ENCODE measurements around the gene TLR10.
"Not testable (repeated sequence)": the region's sequence is repeated elsewhere in the genome, so short reads cannot be mapped to it uniquely, and the experiment has no call there.

Gene TLR10

DNA sequence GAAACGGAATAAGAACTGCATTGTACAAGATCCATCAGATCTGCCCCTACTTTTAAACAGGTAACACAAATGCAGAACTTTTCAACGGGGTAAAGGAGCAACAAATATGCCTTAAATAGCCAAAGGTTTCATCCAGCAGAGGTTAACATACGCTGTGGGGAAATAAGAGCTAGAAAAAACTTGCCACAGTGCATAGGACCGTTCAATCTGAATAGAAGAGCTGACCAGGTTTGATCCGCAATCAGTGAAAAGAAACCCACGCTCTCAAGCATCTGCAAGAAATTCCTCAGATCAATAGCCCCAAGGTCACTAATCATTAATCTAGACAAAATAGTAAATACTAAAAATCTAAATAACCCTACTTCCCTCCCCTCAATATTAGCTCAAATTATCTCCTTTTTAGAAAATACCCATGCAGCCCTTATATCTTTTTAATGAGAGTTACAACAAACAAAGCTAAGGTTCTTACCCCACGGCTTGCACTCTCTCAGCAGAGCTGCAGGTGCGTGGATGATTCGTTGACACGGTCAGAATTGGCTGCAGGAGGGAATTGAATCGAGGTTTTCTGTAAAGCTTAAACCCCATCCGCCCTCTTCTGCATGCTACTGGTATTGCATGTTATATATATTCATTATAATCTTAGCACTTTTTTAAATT lies at the start of gene TLR10:
Gene TLR10, minus strand, starts transcription at position 539 of the 657 bp plus-strand sequence. CDS start 7,400 bp downstream, outside the sequence.
- DNase-seq, result no peak

GRCh38 chr4:38832206-38832605 lies 49.4 kb upstream of the TLR10 start:
- DNase-seq, result no peak

DNA sequence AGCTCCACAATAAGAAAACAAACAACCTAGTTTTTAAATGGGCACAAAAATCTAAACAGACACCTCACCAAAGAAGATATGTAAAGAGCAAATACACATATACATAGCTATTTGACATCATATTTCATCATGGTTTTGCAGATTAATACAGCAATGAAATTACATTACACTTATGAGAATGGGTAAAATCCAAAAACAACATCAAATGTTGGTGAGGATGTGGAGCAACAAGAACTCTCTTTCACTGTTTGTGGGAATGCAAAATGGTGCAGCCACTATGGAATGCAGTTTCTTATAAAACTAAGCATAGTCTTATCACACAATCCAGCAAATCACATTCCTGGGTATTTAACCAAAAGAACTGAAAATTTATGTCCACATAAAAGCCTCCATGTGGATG lies 48.9 kb upstream of the TLR10 start:
- DNase-seq, result no peak

DNA sequence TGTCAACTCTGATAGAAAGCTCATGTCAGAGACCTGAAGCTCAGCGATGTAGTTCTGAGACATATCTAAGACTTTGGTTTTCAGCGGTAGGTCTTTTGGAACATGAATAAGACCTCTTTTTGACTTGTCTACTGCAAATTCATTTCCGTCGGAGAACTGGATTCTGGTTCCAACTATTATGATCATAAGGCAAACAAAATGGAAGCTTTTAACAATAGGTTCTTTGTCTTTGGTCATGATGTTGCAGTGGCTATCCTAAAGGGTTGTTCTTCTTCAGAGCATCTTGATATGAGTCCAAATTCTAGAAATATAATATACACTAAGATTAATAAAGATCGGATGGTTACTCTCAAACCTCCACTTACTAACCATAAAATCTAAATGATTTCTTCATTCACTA lies 46.4 kb upstream of the TLR10 start:
- DNase-seq, result no peak

GRCh38 chr4:38823766-38824165 lies 41.0 kb upstream of the TLR10 start:
- no peak for DNase-seq

DNA sequence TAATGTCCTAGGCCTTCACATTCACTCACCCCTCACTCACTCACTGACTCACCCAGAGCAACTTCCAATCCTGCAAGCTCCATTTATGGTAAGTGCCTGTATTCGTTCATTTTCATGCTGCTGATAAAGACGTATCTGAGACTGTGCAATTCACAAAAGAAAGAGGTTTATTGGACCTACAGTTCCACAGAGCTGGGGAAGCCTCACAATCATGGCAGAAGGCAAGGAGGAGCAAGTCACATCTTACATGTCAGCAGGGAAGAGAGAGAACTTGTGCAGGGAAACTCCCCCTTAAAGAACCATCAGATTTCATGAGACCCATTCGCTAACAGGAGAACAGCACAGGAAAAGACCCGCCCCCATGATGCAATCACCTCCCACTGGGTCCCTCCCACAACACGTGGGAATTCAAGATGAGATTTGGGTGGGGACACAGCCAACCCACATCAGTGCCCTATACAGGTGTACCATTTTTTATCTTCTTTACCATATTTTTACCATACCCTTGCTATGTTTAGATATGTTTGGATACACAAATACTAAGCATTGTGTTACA lies 40.0 kb upstream of the TLR10 start:
- no peak for DNase-seq

GRCh38 chr4:38821739-38822138 lies 38.9 kb upstream of the TLR10 start:
- no peak for DNase-seq

GRCh38 chr4:38820329-38821061 lies 37.7 kb upstream of the TLR10 start:
- no peak for DNase-seq

GRCh38 chr4:38819569-38819968 lies 36.8 kb upstream of the TLR10 start:
- DNase-seq, result no peak

DNA sequence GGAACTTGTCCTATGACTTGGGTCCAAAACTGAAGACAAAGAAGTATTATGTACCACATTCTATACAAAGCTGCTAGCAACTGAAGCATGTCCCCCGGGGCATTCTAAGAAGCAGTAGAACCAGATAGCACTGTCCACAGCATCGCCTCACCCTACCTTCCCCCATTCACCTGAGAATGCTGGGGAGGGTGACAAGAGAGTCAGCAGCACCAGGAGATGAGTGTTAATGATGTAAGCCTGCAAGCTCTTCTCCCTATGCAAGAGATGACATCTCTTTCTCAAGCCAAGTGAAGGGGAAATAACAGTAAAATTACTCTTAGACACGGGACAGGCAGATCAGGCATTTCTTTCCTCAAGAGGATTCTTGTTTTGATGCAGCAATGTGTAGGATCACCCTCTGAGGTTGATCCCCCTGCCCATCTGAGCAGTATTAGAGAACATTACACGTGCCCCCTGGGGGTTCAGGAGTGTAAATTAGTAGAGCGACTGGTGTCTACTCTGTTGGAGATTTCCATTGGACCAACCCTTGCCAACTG lies 35.7 kb upstream of the TLR10 start:
- no peak for DNase-seq

DNA sequence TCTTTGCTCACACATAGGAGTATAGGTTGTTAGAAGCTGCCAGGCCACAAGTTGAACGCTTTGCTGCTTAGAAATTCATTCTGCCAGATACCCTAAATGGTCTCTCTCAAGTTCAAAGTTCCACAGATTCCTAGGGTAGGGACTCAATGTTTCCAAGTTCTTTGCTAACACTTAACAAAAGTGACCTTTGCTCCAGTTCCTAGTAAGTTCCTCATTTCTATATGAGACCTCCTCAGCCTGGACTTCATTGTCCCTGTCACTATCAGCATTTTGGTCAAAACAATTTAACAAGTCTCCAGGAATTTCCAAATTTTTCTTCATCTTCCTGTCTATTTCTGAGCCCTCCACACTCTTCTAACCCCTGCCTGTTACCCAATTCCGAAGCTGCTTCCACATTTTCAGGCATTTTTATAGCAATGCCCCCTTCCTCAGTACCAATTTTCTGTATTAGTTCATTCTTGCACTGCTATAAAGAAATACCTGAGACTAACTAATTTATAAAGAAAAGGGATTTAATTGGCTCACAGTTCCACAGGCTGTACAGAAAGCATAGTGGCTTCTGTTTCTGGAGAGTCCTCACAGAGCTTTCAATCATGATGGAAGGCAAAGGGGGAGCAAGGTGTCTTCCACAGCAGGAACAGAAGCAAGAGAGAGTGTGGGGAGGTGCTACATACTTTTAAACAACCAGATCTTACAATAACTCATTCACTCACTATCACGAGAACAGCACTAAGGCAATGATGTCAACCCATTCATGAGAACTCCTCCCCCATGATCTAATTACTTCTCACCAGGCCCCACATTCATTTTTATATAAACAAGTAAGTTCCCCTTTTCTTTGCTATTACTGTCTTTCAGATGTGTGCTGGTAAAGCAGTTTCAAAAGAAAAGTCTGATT lies 33.3 kb upstream of the TLR10 start:
- no peak for DNase-seq

DNA sequence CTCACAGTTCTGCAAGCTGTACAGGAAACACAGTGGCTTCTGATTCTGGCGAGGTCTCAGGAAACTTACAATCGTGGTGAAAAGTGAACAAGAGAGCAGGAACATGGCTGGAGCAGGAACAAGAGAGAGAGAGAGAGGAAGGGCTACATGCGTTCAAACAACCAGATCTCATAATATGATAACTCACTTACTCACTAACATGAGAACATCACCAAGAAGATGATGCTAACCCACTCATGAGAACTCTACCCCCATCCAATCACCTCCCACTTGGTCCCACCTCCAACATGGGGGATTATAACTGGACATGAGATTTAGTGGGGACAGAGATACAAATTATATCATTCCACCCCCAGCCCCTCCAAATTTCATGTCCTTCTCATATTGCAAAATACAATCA lies 31.6 kb upstream of the TLR10 start:
- no peak for DNase-seq

DNA sequence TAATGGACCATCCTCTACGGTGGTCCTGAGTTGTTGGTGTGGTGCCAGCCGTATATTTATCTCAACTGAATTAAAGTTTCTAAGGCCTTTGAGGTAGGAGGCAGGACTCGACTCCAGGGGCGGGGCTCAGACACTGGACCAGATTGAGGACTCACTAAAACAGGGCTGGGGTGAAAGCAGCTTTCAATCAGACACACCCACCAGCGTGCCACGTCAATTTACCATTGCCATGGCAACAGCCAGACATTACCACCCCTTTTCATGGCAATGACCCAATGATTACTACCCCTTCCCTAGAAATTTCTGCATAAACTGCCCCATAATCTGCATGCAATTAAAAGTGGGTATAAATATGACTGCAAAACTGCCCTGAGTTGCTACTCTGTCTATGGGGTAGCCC lies 28.5 kb upstream of the TLR10 start:
- no peak for DNase-seq

DNA sequence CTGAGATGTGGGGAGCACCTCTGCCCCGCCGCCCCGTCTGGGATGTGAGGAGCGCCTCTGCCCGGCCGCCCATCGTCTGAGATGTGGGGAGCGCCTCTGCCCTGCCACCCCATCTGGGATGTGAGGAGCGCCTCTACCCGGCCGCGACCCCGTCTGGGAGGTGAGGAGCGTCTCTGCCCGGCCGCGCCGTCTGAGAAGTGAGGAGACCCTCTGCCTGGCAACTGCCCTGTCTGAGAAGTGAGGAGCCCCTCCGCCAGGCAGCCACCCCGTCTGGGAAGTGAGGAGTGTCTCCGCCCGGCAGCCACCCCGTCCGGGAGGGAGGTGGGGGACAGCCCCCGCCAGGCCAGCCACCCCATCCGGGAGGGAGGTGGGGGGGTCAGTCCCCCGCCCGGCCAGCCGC lies 24.7 kb upstream of the TLR10 start:
- DNase-seq, result not testable (repeated sequence)

DNA sequence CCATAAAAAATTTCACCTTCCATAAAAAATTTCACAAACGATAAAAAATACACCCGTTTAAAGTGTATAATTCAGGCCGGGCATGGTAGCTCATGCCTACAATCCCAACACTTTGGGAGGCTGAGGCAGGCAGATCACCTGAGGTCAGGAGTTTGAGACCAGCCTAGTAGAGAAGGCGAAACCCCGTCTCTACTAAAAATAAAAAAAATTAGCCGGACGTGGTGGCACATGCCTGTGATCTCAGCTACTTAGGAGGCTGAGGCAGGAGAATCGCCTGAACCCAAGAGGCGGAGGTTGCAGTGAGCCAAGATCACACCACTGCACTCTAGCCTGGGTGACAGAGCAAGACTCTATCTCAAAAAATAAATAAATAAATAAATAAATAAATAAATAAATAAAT lies 23.5 kb upstream of the TLR10 start:
- not testable (repeated sequence) for DNase-seq

- no peak for DNase-seq
Observed at GRCh38 chr4:38805530-38806145, 22.8 kb upstream of the TLR10 start.

DNA sequence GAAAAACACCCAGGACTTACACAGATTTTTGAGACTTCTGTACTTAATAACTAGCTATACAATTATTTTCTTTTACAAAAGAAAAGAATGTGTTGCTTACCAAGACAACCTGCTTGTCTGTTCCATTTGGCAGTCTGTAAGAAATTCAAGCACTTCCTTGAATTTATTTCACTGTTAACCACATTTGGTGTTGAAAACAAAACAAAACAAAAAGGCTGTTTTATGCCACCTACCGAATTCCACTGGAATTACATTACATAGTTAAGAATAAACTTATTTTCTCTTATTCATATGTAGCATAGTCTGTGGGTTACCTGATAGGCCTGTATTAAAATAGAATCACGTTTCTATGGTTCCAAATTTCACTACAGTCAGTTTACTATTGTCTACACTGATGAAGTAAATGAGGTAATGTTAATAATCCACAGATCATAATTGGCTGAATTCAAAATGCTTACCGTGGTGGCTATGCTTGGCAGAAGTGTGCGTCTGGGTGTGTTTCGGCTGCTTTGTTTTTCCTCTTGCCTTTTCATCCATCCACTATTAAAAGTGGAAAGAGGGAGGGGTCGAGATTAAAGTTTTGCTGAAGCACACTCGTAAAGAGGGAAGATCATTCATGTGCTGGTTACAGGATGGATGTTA lies 22.0 kb upstream of the TLR10 start, which contains the start of gene TLR1:
Gene TLR1, minus strand, starts transcription at position 138 of the 642 bp plus-strand sequence. CDS start 5,960 bp downstream, outside the sequence.
- no peak for DNase-seq

GRCh38 chr4:38803833-38804653 lies 21.3 kb upstream of the TLR10 start:
- DNase-seq, result no peak

DNA sequence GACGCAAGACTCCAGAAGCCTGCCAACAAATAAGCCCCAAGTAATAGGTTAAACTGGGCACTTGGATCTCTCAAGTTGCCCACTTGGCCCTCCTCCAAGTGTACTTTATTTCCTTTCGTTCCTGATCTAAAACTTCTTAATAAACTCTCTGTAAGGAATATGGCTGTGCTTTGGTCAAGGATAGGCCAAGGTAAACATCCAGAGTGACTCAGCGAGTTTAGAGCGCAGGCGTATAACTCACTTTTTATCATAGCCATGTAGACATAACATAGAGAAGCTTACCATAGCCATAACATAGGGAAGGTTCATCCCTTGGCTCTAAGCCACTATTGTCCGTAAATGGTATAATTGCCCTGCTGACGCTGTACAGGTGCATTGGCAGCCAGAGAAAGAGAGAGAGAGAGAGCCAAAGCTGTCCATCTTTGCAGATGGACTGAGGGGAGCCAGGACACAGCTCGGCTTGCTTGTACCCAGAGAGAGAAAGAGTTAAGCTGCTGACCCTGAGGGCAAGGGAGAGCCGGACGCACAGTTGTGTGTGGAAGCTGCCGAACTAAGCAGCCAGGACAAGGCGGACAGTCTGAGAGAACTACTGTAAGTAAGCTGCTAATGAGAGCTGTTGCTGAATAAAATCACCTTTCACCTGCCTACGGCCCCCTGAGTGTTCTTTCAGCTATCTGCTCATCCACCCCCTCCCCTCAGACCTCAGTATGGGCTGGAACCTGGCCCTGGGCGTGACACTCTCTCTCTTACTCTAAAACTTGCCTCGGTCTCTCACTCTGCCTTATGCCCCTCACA lies 20.0 kb upstream of the TLR10 start:
- DNase-seq, result no peak

DNA sequence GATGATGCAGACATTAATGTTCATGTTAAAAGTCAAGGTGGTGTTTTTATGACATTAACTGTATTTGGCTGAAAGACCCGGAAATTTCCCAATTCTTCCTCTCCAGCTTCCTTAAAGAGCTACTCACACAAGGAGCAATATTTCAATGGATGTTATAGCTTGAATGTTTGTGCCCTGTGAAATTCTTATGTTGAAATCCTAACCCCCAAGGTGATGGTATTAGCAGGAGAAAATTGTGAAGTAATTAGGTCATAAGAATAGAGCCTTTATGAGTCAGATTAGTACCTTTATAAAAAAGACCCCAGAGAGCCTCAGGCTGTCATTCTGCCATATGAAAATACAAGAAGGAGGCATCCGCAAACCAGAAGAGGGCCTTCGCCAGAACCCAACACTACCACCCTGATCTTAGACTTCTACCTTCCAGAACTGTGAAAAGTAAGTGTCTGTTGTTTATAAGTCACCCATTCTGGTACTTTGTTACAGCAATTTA lies 18.2 kb upstream of the TLR10 start:
- no peak for DNase-seq

Measured in NCI-H1048 (cell line).